ENCODE data around the gene NRIP3.

Gene NRIP3

GRCh38 chr11:9037046-9037780 lies 33.4 kb upstream of the NRIP3 start:
- Histone ChIP-seq H4K20me1 (ENCODE audit: insufficient read depth, low read length) (no peaks in the 10 kb centered on the region), H2AFZ (ENCODE audit: low read length) (no peak overlapping the region), H3K4me1 (ENCODE audit: insufficient read depth, low read length, severe bottlenecking) (no peaks in the 10 kb centered on the region), H3K4me3 (ENCODE audit: low read depth, low read length, poor library complexity, severe bottlenecking) (no peak overlapping the region), H3K79me2 (ENCODE audit: insufficient read depth, low read length) (no peaks in the 10 kb centered on the region), H3K9me2 (ENCODE audit: low read depth, low read length) (no peaks in the 10 kb centered on the region), H3K27me3 (ENCODE audit: insufficient read depth, low read length) (no peaks in the 10 kb centered on the region; the same call in 1 of the 2 replicates), H3K9me3 (ENCODE audit: low read length) (no peaks in the 10 kb centered on the region), H3K27ac (ENCODE audit: low read depth, low read length, poor library complexity, severe bottlenecking) (no peak overlapping the region), H3F3A (ENCODE audit: insufficient read depth, low read length) (no peaks in the 10 kb centered on the region), H3K9ac (ENCODE audit: low read length) (no peak overlapping the region), H3K36me3 (ENCODE audit: insufficient read depth, low read length) (no peaks in the 10 kb centered on the region), H3K4me2 (ENCODE audit: low read length) (no peak overlapping the region)
- TF ChIP-seq CTCF (IDR thresholded peaks at IDR 0.05; ENCODE audit: low read length) (no peak), EZH2 (IDR thresholded peaks at IDR 0.05; ENCODE audit: borderline replicate concordance, low read length) (no peak)

GRCh38 chr11:9030601-9031000 lies 26.8 kb upstream of the NRIP3 start:
- Histone ChIP-seq H3K27me3 (ENCODE audit: insufficient read depth, low read length) (no peaks in the 10 kb centered on the region; the same call in none of the 2 replicates), H4K20me1 (ENCODE audit: insufficient read depth, low read length) (no peaks in the 10 kb centered on the region), H3K36me3 (ENCODE audit: insufficient read depth, low read length) (no peaks in the 10 kb centered on the region), H3K9me3 (ENCODE audit: low read length) (no peaks in the 10 kb centered on the region), H3K4me1 (ENCODE audit: insufficient read depth, low read length, severe bottlenecking) (no peaks in the 10 kb centered on the region), H3K79me2 (ENCODE audit: insufficient read depth, low read length) (no peaks in the 10 kb centered on the region), H3K9ac (ENCODE audit: low read length) (no peak overlapping the region), H3K4me3 (ENCODE audit: low read depth, low read length, poor library complexity, severe bottlenecking) (no peak overlapping the region), H3K27ac (ENCODE audit: low read depth, low read length, poor library complexity, severe bottlenecking) (no peak overlapping the region), H3K9me2 (ENCODE audit: low read depth, low read length) (no peaks in the 10 kb centered on the region), H2AFZ (ENCODE audit: low read length) (no peak overlapping the region), H3F3A (ENCODE audit: insufficient read depth, low read length) (no peaks in the 10 kb centered on the region), H3K4me2 (ENCODE audit: low read length) (no peak overlapping the region)
- TF ChIP-seq EZH2 (IDR thresholded peaks at IDR 0.05; ENCODE audit: borderline replicate concordance, low read length) (no peak), CTCF (IDR thresholded peaks at IDR 0.05; ENCODE audit: low read length) (no peak)

- Histone ChIP-seq H3F3A (ENCODE audit: insufficient read depth, low read length) (no peaks in the 10 kb centered on the region), H3K9me3 (ENCODE audit: low read length) (no peaks in the 10 kb centered on the region), H3K36me3 (ENCODE audit: insufficient read depth, low read length) (no peaks in the 10 kb centered on the region), H2AFZ (ENCODE audit: low read length) (no peak overlapping the region), H3K4me1 (ENCODE audit: insufficient read depth, low read length, severe bottlenecking) (no peaks in the 10 kb centered on the region), H3K27ac (ENCODE audit: low read depth, low read length, poor library complexity, severe bottlenecking) (no peak overlapping the region), H3K27me3 (ENCODE audit: insufficient read depth, low read length) (no peaks in the 10 kb centered on the region; the same call in none of the 2 replicates), H3K9me2 (ENCODE audit: low read depth, low read length) (no peaks in the 10 kb centered on the region), H3K4me2 (ENCODE audit: low read length) (no peak overlapping the region), H3K9ac (ENCODE audit: low read length) (no peak overlapping the region), H3K4me3 (ENCODE audit: low read depth, low read length, poor library complexity, severe bottlenecking) (no peak overlapping the region), H4K20me1 (ENCODE audit: insufficient read depth, low read length) (no peaks in the 10 kb centered on the region), H3K79me2 (ENCODE audit: insufficient read depth, low read length) (no peaks in the 10 kb centered on the region)
- TF ChIP-seq EZH2 (IDR thresholded peaks at IDR 0.05; ENCODE audit: borderline replicate concordance, low read length) (no peak), CTCF (IDR thresholded peaks at IDR 0.05; ENCODE audit: low read length) (no peak)
These were observed 25.6 kb upstream of the NRIP3 start for GRCh38 chr11:9029422-9029821.
